ENCODE results near the gene ATG2A.

DNA sequence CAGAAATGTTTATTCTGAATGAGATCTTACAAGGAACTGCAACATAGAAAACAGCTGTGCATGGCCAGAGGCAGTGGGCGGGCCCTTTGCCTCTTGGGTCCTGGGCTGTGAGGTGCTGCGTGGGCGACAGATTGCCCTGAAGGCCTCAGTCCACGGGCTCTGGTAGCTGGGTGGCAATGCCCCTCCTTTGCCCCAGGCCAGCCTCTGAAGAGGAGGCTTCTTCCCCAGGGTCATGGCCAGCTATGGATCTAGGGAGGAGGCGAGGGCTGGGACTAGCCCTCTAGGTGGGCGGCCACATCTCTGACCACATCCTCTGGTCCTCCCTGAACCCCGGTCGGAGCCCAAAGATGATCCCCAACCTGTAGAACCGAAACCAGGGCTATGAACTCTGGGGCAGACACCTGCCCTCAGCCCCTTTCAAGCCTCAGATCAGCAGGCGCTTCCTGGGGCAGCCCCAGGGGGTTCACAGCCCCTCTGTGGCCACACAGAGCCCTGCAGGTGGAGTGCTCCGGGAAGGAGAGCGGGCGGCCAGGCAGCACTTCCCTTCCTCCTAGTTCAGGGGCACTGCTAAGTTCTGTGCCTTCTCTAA, 65.9 kb downstream of the ATG2A start:
- TF ChIP-seq EP300 (IDR thresholded peaks at IDR 0.05), result no peak
- TF ChIP-seq, protein P1, sequence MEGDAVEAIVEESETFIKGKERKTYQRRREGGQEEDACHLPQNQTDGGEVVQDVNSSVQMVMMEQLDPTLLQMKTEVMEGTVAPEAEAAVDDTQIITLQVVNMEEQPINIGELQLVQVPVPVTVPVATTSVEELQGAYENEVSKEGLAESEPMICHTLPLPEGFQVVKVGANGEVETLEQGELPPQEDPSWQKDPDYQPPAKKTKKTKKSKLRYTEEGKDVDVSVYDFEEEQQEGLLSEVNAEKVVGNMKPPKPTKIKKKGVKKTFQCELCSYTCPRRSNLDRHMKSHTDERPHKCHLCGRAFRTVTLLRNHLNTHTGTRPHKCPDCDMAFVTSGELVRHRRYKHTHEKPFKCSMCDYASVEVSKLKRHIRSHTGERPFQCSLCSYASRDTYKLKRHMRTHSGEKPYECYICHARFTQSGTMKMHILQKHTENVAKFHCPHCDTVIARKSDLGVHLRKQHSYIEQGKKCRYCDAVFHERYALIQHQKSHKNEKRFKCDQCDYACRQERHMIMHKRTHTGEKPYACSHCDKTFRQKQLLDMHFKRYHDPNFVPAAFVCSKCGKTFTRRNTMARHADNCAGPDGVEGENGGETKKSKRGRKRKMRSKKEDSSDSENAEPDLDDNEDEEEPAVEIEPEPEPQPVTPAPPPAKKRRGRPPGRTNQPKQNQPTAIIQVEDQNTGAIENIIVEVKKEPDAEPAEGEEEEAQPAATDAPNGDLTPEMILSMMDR (IDR thresholded peaks at IDR 0.05), result no peak
